NCI-H146 treated with DMSO at 0.1 percent for 48 hours (cell line): ENCODE measurements around the gene DNAJB12.
"Not testable (repeated sequence)": the region's sequence is repeated elsewhere in the genome, so short reads cannot be mapped to it uniquely, and the experiment has no call there.

Experiments
- DNase-seq: peaks from one replicate; lab custom pipeline; 2025; ENCODE audit not compliant: unreplicated experiment; lab: John Stamatoyannopoulos, UW

Gene DNAJB12

GRCh38 chr10:72297281-72297804 lies 57.4 kb downstream of the DNAJB12 start:
- no peak for DNase-seq

DNA sequence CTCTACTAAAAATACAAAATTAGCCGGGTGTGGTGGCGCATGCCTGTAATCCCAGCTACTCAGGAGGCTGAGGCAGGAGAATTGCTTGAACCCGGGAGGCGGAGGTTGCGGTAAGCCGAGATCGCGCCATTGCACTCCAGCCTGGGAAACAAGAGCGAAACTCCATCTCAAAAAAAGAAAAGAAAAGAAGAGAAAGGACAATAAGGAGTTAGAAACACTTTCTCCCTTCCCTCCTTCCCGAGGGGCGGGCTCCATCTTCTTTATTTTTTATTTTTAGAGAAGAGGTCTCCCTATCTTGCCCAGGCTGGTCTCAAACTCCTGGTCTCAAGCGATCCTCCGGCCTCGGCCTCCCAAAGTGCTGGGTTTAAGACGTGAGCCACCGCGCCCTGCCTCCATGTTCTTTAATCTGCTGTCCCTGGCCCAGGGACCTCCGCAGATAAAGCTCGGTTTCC lies 57.9 kb downstream of the DNAJB12 start:
- not testable (repeated sequence) for DNase-seq

GRCh38 chr10:72295330-72295910 lies 59.3 kb downstream of the DNAJB12 start:
- no peak for DNase-seq

DNA sequence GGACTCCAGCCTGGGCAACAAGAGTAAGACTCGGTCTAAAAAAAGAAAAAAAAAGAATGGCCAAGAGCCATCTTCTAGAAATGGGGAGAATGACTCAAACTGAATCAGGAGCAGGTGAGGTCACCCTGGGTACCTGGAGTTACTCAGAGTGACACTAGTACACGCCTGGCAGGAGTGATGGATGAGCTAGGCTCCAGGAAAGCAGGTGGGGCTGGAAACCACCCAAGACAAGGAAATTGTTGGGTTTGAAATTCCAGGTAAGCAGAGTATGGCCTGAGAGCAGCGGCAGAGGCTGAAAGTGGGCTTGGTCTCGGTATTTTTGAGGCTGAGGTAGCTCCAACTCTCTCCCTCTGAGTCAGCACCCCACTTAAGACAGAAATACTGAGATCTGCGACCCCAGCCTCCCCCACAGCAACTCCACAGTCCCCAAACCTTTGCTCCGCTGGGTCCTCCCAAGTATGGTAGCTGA lies 62.5 kb downstream of the DNAJB12 start:
- DNase-seq: no peak

GRCh38 chr10:72291019-72291532 lies 63.6 kb downstream of the DNAJB12 start:
- no peak for DNase-seq

DNA sequence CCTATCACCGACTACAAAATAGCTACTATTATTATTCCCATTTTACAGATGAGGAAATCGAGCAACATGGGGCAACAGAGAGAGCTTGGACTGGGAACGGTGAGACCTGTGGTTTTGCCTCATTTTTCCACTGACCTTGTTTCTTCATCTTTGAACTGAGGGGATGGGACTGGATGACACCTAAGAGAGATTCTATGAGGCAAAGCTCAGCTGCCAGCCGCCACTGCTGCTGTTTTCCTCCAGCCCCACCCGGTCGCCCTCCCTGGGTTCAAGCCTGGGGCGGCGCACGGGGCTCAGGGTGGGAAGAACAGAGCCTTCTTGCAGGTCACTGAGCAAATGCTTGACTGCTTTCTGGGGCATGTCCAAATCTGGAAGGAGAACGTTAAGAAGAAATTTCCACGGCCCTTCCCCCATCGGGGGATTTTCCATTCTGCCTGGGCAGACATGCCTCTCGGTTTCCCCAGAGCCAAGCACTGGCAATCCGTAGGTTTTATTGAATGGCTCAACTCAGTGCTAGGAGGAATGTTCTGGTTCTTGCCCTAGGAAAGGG lies 68.7 kb downstream of the DNAJB12 start:
- DNase-seq: no peak

DNA sequence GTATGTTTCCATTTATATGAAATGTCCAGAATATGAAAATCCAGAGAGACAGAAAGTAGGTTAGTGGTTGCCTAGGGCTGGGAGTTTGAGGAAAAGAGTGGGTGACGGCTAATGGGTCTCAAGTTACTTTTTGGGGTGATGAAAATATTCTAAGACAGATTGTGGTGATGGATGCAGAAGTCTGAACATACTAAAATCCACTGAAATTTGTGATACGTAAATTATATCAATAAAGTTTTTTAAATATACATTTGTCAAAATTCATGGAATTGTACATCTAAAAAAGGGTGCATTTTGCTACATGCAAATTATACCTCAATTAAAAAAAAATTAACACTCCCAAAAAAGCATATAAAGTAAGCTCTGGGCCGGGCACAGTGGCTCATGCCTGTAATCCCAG lies 71.6 kb downstream of the DNAJB12 start:
- DNase-seq: no peak
